Stimulated activated CD4-positive, alpha-beta T cell treated with anti-CD3 and anti-CD28 coated beads, TNF-alpha, amount 100 ng/mL, for 48 hours (primary cell): ENCODE data around the gene WNT7A.

ENCODE experiments used
- DNase-seq, 3 donors: peaks; one replicate each; pipeline ENCODE4 v3.0.0-alpha.2; 2020; ENCODE audit warnings: low read depth in 3 of 3

The WNT7A gene

DNA sequence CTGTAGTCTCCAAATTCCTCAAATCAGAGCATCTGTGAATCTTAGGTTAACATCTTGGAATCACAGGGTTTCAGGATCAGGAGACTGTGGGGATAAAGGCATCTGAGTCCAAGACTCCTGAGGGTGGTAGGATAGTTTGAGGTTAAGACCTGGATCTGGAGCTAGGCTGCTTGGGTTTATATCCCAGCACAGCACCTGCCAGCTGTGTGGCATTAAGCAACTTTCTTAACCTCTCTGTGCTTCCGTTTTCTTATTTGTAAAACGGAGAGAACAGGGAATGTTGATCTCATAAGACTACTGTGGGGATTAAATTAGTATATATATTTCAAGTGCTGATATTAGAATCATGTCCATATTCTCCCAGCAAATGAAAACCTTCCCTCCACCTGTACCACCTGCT, 33.6 kb downstream of the WNT7A start:
- no peak for DNase-seq

DNA sequence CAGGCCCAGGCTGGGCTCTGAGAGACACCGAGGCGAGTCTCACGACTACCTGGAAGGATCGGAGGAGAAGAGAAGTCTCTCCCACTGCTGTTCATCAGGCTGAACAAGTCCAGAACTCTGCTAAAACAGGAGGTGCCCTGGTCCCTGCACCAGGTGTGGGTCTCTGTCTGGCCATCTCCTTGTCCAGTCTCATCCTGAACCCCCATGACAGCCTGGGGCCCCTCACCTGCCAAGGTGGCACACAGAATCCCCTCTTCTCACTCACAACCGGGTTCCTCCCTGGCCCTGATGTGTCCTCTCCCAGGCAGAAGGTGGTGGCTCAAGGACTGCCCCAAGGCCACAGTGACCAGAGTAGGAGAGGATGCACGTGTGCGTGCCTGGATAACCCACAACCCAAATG, 34.1 kb downstream of the WNT7A start:
- no peak for DNase-seq

- DNase-seq: no peak
Observed at GRCh38 chr3:13844911-13845310, 35.0 kb downstream of the WNT7A start.

GRCh38 chr3:13844286-13844685, 35.6 kb downstream of the WNT7A start:
- no peak for DNase-seq

DNA sequence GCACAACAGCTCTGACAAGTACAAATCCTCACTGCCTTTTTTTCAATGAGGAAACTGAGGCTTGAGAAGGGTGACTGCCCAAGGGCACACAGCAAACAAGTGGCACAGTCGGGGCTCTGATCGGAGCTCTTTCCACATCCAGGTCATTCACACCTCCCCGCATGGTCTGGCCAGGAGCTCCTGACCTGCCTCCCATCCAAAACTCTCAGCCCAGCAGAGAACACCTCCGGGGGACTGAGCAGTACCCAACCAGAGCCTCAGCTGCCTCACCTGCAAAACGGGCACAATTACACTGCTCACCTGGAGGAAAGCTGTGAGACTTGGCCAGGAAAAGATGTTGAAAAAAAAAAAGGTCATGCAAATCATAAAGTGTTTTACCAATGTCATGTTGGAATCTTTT, 36.5 kb downstream of the WNT7A start:
- no peak for DNase-seq

DNA sequence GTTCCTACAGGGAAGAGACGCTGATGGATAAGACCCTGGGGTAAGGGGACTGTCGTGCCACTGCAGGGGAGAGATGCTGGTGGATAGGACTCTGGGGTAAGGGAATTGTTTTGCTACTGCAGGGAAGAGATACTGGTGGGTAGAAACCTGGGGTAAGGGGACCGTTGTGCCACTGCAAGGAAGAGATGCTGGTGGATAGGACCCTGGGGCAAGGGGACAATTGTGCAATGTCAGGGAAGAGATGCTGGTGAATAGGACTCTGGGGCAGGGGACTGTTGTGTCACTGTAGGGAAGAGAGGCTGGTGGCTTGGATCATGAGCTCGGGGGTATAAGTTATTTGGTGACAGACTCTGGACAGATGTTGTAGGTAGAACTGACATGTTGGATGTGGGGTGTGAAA, 37.6 kb downstream of the WNT7A start:
- DNase-seq: no peak

DNA sequence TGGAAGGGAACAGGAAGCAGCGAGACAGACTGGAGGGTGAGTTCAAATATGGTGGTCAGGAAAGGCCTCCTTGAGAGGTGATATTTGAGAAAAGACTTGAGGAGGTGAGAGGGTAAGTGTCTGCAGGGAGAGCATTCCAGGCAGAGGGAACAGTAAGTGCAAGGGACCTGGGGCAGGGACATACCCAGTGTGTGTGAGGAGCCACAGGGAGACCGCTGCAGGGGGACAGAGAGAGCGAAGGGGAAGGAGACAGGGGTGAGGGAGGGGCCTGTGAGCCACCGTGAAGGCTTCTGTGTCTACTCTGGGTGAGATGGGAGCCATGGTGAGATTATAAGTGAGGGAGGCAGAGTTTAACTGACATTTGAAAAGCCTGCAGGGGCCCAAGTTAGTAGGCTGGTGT, 38.0 kb downstream of the WNT7A start:
- DNase-seq: no peak

- DNase-seq: no peak
Observed at GRCh38 chr3:13841141-13841540, 38.7 kb downstream of the WNT7A start.

DNA sequence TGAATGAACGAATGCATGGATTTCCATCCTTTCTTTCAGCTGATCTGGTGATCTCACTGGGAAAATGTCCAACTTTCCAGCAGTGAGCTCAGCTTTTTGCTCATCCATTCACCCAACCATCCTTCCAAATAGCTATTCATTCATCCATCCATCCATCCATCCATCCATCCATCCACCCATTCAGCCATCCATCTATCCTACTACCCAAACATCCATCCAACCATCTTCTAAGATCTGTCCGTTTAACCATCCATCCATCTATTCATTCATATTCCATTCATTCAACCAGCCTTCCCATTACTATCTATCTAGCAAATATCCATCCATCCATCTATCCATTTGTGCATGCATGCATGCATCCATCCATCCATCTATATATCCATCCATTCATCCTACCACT, 39.4 kb downstream of the WNT7A start:
- DNase-seq: no peak

- no peak for DNase-seq
Observed at GRCh38 chr3:13839726-13840340, 40.0 kb downstream of the WNT7A start.

DNA sequence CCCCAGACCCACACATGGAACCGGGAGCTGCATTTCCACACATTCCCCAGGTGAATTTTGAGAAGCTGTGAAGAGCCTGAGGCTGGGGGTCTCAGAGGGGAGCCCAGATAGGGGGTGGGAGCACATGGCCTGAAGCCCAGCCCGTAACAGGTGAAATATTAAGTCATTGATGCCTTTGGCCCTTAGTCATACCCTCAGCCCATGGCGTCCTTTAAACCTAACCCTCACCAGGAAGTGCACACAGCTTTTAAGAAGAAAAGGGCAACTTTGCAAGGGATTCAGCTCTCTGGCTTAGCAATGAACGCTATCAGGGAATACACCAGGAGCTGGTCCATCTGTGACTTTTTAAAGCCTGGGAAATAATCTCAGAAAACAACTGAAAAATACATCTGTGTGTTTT, 40.6 kb downstream of the WNT7A start:
- no peak for DNase-seq

- no peak for DNase-seq
Observed at GRCh38 chr3:13838421-13838820, 41.5 kb downstream of the WNT7A start.

GRCh38 chr3:13837751-13838150, 42.1 kb downstream of the WNT7A start:
- DNase-seq: no peak

GRCh38 chr3:13836658-13837587, 42.9 kb downstream of the WNT7A start:
- DNase-seq: no peak

- no peak for DNase-seq
Observed at GRCh38 chr3:13835246-13835645, 44.6 kb downstream of the WNT7A start.

GRCh38 chr3:13834258-13835035, 45.4 kb downstream of the WNT7A start:
- no peak for DNase-seq

DNA sequence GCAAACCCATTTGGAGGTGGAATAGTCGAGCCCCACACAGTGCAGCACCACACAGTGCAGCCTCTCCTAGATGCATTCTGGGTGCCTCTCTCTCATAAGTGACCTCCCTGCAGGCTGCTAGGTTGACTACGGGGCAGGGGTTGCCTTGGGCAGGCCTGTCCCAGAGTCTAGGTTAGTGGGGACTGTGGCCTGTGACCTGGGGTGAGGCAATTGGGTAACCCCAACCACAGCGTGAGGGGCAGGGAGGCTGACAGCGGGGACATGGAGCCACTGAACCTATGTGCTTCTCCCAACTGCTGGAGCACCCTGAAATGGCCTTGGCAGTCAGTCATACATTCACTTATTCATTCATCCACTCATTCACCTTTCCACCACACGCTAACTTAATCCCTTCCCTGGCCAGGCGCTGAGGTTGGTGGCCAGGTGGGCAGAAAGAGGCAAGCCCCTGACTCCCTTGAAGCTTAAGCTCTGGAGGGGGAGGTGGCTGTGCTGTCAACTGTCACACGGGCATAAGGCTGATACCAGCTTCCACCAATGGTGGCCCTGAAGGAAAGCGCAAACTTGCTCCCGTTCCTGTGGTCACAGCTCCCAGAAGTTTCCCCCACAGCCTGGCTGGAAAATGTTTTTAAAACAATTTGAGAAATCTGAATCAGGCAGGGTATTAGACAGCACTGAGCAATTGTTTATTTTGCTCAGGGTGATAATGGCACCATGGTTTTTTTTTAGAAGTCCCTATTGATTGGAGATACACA, 46.2 kb downstream of the WNT7A start:
- DNase-seq: no peak

DNA sequence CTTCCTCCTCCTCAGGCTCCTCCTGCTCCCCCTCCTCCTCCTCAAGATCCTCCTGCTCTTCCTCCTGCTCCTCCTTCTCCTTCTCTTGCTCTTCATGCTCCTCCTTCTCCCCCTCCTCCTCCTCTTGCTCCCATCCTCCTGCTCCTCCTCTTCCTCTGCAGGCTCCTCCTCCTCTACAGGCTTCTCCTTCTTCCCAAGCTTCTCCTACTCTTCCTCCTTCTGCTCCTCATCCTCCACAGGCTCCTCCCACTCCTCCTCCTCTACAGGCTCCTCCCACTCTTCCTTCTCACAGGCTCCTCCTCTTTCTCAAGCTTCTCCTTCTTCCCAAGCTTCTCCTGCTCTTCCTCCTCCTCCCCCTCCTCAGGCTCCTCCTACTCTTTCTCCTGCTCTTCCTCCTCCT, 47.7 kb downstream of the WNT7A start:
- no peak for DNase-seq

GRCh38 chr3:13831386-13831996, 48.4 kb downstream of the WNT7A start:
- no peak for DNase-seq

DNA sequence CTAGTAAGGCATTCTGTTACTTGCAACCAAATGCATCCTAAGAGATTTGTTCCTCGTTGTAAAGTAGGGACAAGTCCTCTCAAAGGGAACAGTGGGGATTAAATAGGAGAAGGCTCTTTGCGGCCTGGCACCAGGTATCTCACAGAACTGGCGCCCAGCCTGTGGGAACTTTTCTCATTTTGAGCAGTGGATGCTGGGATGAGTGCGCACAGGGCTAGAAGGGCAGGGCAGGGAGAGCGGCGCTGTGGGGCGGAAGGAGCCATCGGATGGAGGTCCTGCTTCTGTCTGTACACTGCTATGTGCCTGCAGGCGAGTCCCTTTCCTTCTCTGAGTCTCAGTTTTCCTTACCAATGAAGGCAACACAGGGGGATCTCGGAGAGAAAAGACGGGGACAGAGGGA, 50.6 kb downstream of the WNT7A start:
- DNase-seq: no peak

- no peak for DNase-seq
Observed at GRCh38 chr3:13828501-13829265, 51.2 kb downstream of the WNT7A start.
